HG03045 (cell line): ENCODE results near the gene VWA5B1.
"Not testable (repeated sequence)": the region's sequence is repeated elsewhere in the genome, so short reads cannot be mapped to it uniquely, and the experiment has no call there.

Experiments
- ATAC-seq: cut with Tn5 transposase; IDR thresholded peaks from one replicate; pipeline ENCODE4 v1.9.1; 2021; ENCODE audit warnings: mild to moderate bottlenecking, moderate library complexity; ENCODE audit not compliant: unreplicated experiment

The VWA5B1 gene

DNA sequence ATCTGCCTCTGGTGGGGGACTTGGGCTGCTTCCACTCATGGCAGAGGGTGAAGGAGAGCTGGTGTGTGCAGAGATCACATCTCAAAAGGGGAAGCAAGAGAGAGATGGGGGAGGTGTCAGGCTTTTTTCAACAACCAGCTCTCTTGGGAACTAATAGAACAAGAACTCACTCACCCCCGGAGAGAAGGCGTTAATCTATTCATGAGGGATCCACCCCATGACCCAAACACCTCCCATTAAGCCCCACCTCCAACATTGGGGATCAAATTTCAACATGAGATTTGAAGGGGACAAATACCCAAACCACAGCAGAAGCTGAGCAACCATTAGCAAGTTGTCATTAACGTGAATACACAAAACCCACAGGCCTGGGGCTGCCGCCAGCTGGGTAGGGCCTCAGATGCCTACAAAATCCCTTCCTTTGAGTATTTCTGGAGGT lies 12.0 kb upstream of the VWA5B1 start:
- no peak for ATAC-seq

DNA sequence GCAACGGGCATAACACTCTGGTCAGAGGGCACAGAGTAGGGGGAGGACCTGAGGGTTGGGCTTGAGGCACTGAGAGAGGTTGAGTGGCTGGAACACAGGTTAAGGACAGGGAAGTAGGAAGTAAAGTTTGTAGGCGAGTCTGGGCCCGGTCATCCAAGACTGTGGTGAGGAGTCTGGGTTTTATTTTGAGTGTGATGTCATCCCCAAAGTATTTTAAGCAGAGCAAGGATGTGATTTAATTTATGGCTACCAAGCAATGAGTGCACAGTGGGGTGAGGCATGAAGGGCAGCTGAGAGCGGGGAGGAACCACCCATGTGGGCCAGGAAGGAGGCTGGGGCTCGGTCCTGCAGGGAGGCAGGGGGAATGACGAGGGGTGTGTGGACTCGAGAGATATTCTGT lies 11.2 kb upstream of the VWA5B1 start:
- no peak for ATAC-seq

DNA sequence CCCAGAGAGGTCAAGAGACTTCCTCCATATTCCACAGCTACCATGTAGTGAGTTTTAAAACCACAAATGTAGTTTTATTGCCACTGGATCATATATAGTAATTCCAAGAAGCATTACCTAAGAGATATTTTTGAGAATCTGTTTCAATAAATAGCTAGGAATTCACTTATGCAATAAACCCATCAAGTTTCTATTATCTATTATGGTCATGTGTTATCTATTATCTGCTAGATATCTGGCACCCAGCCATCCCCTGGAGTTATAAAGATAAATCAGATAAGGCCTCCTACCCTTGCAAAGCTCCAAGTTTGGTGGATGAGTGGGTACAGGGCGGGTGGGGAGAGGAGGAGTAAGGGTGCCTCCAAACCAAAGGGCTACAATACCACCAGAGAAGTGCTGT lies 10.3 kb upstream of the VWA5B1 start:
- ATAC-seq, result no peak

DNA sequence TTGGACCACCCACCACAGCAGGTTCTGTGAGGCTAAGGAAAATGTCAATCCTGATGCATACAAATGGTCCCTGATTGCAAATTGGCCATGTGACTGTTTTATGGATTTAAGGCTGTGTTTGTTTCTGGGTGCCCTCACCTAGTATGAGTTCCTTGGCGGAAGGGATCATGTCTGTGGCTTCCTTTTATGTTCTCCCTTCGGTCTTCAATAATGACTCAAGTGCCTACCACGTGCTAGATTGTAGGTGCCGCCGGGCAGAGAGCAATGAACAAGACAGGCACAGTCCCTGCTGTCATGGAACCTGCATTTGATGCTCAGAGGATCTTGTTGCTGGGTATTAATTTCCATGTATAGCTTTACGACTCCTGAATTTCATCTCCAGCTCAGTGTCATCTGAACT lies 9.8 kb upstream of the VWA5B1 start:
- ATAC-seq, result no peak

DNA sequence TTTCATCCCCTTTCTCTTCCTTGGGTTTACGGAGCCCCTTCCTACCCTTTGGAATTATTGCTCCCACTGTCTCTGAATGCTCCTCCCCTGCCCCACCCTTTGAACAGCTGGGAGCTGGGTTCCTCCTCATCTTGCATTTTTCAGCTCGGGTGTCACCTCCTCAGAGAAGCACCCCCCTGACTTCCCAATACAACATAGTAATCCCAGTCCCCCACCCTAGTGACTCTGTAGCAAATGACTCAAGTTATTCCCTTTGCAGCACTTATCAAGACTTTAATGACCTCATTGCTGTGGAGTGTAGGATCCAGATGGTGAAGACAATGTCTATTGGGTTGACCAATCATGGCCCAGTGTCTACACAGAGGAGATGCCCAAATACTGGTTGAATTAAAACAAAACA lies 8.9 kb upstream of the VWA5B1 start:
- no peak for ATAC-seq

DNA sequence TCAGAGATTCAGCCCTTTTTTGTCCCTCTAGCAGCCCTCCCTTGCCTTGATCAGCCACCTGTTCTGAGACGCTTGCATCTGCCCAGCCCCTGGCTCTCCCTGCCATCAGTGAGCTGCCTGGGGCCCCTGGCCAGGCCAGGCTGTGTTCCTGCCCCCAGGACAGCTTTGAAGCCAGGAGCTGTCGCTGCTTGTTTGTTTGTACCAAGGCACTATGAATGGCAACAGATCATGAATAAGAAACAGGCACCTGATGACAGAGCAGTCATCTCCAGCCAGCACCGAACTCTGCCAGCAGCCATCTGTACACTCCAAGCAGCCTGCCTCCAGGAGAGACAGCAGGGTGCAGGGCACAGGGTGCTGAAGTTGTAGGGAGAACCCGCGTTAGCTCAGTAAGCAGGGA lies 8.1 kb upstream of the VWA5B1 start:
- ATAC-seq, result no peak

DNA sequence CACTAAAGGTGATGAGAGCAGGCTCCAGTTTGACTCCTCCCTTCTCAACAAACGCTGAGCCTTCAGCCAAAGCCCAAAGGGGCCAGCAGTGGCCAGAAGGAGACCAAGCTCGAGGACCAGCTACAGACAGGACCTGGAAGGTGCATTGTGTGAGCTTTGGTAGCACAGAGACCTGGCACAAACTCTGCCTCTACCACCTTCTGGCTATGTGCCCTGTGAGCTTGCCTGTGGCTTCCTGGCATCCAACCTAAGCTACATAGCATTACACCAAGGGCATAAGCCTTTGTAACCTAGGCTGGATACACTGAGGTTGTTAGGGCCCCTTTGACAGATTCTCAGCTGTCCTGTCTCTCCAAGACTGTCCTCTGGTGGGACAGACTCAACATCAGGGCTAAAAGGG lies 6.6 kb upstream of the VWA5B1 start:
- ATAC-seq, result no peak

DNA sequence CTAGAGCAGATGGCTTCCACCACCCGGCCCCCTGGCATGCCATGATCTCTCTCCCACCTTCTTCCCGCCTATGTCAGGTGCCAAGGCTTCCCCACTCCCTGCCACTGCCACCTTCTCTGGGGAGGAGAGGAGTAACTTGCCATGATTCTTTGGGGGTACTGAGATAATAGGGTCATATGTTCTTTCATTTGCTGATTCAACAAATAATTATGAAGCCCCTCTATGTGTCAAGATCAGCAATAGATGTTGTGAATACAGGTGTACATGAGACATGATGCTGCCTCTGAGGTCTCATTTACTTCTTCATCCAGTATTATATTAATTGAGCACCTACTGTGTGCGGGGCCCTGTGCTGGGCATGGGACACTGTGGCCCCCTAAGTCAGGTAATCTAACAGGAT lies 6.0 kb upstream of the VWA5B1 start:
- ATAC-seq, result no peak

DNA sequence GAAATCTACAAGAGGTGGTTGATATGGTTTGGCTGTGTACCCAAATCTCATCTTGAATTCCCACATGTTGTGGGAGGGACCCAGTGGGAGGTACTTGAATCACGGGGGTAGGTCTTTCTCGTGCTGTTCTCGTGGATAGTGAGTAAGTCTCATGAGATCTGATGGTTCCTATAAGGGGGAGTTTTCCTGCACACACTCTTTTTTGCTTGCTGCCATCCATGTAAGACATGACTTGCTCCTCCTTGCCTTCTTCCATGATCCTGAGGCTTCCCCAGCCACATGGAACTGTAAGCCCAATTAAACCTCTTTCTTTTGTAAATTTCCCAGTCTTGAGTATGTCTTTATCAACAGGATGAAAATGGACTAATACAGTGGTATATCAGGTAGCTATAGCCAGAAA lies 5.2 kb upstream of the VWA5B1 start:
- ATAC-seq, result no peak

DNA sequence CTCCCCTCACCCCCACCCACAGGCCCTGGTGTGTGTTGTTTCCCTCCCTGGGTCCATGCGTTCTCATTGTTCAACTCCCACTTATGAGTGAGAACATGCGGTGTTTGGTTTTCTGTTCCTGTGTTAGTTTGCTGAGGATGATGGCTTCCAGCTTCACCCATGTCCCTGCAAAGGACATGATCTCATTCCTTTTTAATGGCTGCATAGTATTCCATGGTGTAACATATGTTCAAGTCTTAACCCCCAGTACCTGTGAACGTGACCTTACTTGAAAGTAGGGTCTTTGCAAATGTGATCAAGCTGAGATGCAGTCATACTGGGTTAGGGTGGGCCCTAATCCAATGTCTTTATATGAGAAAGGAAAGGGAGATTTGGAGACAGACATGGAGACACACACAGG lies 3.0 kb upstream of the VWA5B1 start:
- ATAC-seq, result not testable (repeated sequence)

DNA sequence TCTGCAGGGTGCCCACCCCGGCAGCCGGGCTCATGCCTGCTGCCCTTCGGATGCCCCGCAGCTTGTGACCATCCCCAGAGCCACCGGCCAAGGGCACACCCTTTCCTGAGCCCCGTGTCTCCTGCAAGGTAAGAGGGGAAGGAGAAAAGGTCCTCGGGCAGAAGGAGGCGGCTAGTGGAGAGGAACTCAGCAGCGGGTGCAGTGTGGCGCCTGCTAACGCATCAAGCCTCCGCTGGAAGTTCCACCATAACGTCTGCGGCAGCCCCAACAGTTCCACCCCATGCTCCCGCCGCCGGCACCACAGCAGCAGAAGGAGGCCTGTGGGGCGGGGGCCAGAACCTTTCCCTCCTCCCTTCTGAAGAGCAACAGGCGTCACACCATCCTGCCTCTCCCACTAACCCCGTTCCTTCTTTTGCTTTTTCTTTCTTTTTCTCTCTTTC lies 990 bp downstream of the VWA5B1 start:
- ATAC-seq, result no peak

DNA sequence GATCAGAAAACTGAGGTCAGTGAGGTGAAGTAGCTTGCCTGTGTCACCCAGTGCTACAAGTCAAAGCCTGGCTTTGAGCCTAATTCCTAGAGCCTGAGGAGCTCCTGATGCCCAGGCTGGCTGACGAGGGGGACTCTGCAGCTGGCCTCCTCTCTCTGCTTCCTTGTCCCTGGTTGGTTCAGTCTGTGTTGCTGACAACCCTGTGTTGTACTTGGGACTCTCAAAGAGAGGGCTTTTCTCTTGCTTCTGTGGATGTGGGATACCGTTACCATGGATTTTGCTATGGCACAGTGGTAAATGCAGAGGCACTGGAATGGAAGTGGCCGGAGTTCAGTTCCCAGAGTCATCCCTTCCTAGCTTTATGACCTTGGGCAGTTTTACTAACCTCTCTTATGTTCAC lies 8.0 kb downstream of the VWA5B1 start:
- ATAC-seq, result no peak

DNA sequence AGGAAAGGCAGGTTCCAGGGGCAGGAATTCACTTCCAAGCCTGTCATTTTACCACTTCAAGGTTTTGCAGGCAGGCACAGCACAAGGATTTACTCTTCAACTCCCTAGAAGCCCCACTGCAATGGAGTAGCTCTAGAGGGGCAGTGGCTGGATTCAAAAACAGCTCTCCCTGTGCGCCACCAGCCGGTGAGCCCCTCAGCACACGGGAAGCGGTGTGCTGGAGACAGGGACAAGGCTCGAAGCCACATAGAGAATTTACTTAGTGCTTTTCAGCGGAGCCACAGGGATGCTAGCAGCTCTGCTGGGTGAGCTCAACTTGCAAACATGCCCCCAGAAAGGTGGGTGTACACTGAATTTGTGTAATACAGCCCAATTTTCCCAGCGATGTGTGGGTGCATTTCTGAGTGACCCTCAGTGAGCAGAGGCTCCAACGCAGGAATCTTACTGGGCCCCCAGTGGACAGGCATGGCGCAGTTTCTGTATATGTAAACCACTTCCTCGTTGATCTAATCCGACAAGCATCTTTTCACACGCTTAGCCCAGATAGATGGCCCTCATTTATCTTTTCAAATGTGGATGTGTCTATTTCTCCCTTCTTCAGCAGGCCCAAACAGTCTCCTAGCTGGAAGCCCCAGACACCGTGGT lies 10.9 kb downstream of the VWA5B1 start:
- no peak for ATAC-seq

DNA sequence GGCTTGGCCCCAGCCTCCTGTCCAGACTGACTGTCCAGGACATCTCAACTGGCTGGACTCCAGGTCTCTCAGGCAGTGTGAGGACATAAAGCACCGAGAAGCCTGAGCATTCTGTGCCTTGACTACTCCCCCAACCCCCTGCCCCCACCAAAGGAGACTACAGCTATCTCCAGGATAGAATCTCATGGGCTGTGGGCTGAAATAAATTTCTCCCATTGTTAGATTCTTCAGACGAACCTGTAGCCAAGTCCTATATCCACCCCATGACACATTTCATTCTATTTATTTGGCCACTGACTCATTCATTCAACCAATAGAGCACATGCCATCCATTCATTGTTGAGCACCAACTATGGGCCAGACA lies 11.4 kb downstream of the VWA5B1 start:
- ATAC-seq, result no peak

DNA sequence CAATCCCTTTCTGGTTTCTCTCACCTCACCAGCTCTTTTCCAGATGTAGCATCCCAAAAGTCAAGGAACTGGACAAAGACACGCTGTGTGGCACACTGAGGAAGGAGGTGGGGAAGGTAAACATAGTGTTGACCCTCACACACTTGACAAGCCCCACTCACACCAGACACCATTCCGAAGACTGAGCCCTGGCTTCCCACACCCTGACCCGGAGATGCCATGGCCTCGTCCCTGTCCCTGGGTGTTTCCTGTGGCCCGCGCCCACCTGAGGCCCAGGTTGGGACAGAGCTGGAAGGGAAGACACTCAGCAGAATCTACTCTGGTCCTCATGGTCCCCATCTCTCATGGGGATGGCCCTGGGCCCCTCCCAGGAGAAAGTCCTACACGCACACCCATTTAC lies 16.4 kb downstream of the VWA5B1 start:
- no peak for ATAC-seq

DNA sequence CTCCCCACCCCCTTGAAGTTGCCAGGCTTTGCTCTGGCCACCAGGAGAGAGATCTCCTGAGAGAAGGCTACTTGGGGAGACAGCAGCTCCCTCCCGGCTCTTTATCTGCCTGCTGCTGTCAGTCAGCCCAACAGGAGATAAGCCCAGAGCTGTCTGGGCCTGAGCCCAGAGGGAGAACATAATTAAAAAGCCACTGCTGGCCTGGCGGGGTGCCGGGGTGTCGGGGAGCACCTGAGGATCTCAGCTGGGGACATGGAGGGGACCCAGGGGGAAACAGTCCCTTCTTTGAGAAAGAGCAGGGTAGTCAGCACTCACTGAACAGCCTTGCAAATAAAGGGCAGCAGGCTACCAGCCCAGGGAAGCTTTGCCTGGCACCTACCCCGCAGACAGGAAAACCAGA lies 17.9 kb downstream of the VWA5B1 start:
- ATAC-seq, result no peak

DNA sequence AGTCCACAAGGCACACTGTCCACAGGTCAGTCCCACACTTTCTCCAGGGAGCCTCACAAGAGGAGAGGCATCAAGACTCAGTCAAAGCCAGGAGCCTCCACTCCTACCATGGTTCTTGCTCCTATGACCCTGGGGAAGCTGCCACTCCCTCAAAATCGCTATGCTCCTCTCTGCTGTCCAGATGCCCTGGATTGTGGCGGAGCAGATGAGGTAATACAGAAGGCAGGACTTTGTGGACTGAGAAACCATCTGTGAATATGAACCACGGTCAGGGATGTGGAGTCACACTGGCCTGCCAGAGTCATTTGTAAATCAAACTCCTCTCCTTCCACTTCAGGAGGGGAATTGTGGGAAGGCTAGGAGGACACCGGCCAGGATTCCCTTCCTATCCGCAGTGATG lies 20.6 kb downstream of the VWA5B1 start:
- no peak for ATAC-seq

DNA sequence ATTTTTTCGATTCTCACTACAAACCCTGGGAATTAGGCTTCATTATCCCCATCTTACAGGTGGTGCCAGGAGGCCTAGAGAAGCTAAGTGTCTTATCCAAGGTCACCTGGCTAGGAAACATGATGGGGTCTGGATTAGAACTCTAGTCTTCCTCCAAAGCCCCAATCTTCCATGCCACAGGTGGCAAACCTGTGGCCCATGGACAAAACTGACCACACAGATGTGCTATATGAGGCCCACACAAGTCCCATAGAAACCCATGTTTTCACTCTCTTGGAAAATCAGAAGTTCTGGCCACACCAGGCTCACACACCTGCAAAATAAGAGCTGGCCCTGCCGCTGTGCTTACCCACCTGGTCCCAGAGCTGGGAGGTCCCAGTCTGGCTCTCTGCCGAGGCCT lies 21.6 kb downstream of the VWA5B1 start:
- no peak for ATAC-seq

DNA sequence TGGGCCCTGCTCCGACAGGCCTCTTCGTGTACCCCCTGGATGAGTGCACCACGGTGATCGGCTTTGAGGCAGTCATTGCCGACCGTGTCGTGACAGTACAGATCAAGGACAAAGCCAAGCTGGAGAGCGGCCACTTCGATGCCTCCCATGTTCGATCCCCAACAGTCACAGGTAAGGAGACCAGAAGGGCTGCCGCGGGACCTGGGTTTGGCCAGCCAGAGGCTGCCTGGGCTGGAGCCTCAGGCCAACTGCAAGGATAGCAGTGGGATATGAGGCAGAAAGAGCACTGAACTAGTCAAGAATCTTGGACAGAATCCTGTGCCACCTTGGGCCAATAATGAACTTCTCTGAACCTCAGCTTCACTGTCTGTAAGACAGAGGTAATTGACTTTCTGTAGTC lies 22.1 kb downstream of the VWA5B1 start:
- no peak for ATAC-seq

DNA sequence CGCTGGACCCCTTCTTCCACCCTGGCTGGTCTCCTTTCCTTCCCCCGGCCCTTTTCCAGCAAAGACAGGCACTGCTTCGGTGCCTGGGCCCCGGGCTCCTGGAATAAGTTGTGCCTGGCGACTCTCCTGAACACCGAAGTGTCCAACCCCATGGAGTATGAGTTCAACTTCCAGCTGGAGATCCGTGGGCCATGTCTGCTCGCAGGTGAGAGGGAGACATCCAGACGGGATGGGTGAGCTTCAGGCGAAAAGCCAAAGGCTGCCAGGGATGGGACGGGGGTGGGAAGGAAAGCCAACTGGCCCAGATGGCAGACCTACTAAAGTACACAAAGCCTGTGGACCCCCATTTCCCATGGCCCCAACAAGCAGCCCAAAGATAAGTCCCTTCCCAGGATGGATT lies 26.8 kb downstream of the VWA5B1 start:
- no peak for ATAC-seq

DNA sequence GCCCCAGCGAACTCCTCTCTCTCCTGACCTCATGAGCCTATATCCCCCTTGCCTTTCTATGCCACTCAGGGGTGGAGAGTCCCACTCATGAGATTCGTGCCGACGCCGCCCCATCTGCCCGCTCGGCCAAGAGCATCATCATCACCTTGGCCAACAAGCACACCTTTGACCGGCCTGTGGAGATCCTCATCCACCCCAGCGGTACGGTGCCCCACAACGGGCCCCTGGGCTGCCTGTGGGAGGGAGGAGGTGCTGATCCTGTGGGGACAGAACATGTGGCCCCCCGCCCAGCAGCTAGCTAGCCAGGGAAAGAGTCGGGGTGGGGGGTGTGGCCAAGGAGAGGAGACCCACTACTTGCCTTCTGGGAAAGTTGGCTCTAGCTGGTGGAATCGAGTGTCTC lies 27.8 kb downstream of the VWA5B1 start:
- ATAC-seq, result no peak

DNA sequence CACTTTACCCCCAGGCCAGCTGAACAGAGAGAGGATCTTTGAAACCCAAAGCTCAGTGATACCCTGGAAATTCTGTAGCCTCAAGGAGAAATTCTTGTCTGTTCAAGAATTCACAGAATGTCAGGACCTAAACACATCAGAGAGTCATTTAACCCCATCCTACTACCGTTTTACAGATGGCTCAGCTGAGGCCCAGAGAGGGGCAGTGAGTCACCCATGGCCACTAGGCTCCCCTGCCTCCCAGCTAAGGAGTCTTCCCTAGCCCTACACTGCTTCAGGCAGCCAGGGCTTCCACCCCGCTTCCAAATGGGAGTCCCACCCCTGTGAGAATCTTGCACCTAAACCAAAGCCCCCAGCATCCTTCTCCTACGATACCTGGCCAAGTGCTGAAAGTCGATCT lies 28.3 kb downstream of the VWA5B1 start:
- ATAC-seq, result no peak

DNA sequence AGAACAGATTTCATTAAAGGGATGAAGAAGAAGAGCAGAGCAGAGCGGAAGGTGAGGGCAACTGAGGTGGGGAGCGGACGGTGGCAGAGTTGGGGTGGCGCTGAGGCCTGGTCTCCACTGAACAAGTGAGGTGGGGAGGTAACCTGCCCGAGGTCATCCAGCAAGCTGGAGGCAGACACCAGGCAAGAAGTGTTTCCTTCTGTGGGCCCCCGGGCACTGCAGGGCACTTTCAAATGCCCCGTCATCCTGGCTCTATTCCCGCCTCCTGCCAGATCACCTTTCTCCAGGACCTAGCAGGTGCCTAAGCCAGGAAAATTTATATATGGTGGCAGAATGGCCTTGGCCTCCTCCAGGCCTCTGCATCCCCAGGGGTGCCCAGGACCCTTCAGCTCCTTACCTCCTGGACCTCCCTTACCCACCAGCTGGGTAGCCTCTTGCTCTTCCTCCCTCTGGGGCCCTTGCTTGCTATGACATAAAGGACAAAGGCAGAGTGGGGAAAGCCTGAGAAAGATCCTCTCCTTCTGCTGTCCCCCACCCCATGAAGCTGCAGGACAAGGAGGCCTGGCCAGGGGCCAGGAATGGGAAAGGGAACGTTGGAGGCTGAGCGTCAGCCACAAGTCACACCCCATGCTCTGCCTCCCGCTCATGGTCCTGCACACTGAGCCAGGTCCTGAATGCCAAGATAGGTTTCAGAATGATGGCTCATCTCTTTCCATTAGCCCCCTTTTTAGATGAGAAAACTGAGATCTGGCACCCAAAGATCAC lies 29.0 kb downstream of the VWA5B1 start:
- ATAC-seq, result no peak
